HL-60 (cell line): Measurements from ENCODE around the gene ETFA.

ENCODE experiments used
- DNase-seq, 2 experiments: peaks; one replicate each; pipeline ENCODE4 v3.0.0-alpha.2; 2010 to 2020; ENCODE audit warnings: low read depth in 1 of 2, low spot score in 1 of 2
- H3K27ac ChIP-seq: fragments of 250-450 bp; sonication (Bioruptor Pico); replicated peaks from 2 replicates; pipeline ENCODE4 v1.5.1; 2020; ENCODE audit warnings: mild to moderate bottlenecking, moderate library complexity
- H3K27me3 ChIP-seq: fragments of 250-450 bp; sonication (Bioruptor Pico); 2 replicates; pipeline ENCODE4 v1.5.1; 2021; ENCODE audit warnings: mild to moderate bottlenecking, moderate library complexity; ENCODE audit not compliant: insufficient read depth, poor library complexity, severe bottlenecking
- H3K4me3 ChIP-seq: replicated peaks from 2 replicates; pipeline ENCODE4 v1.5.1; 2011; ENCODE audit warnings: mild to moderate bottlenecking, control low read depth, low read length; ENCODE audit not compliant: insufficient read depth
- CTCF ChIP-seq: IDR thresholded peaks from one replicate; pipeline ENCODE4 v1.5.1; 2011; ENCODE audit warnings: low read length, control low read depth, inconsistent platforms; ENCODE audit not compliant: insufficient read depth
- GABPA ChIP-seq: IDR thresholded peaks from 2 replicates; pipeline ENCODE4 v1.6.1; 2012; ENCODE audit warnings: low read depth
- POLR2AphosphoS5 ChIP-seq: IDR thresholded peaks from 2 replicates; pipeline ENCODE4 v1.6.1; 2012; ENCODE audit warnings: low read depth
- REST ChIP-seq: IDR thresholded peaks from 2 replicates; pipeline ENCODE4 v1.6.1; 2012; ENCODE audit warnings: low read depth; ENCODE audit not compliant: insufficient replicate concordance
- SPI1 ChIP-seq: IDR thresholded peaks from 2 replicates; pipeline ENCODE4 v1.6.1; 2012; ENCODE audit warnings: low read depth, mild to moderate bottlenecking, borderline replicate concordance

ETFA gene

GRCh38 chr15:76199106-76200082, 111.9 kb downstream of the ETFA start:
- Histone ChIP-seq H3K27ac (no peak overlapping the region), H3K4me3 (no peak overlapping the region), H3K27me3 (no peaks in the 10 kb centered on the region)
- DNase-seq = no peak
- TF ChIP-seq REST (no peak), POLR2AphosphoS5 (no peak), CTCF (no peak), GABPA (no peak), SPI1 (no peak)

GRCh38 chr15:76198456-76199105, 112.7 kb downstream of the ETFA start:
- H3K4me3 ChIP-seq = no peak overlapping the region
- TF ChIP-seq REST (no peak), GABPA (no peak), SPI1 (no peak), POLR2AphosphoS5 (no peak), CTCF (no peak)
- no peak overlapping the region for H3K27ac ChIP-seq
- DNase-seq = no peak
- no peaks in the 10 kb centered on the region for H3K27me3 ChIP-seq

GRCh38 chr15:76197703-76198455, 113.4 kb downstream of the ETFA start:
- DNase-seq = no peak
- no peak overlapping the region for H3K27ac ChIP-seq
- TF ChIP-seq SPI1 (no peak), POLR2AphosphoS5 (no peak), REST (no peak), GABPA (no peak), CTCF (no peak)
- no peak overlapping the region for H3K4me3 ChIP-seq
- H3K27me3 ChIP-seq = no peaks in the 10 kb centered on the region
